Activated CD8-positive, alpha-beta memory T cell treated with anti-CD3 and anti-CD28 coated beads, Interleukin-2, amount 50 U/mL, for 1 hour (primary cell): ENCODE data around the gene MTERF4.

Experiments
- DNase-seq: peaks from one replicate; pipeline ENCODE4 v3.0.0-alpha.2; 2020; ENCODE audit errors: extremely low read depth

The MTERF4 gene

GRCh38 chr2:241070361-241070760 is 31.7 kb downstream of the MTERF4 start:
- no peak for DNase-seq

GRCh38 chr2:241069821-241070281 is 32.2 kb downstream of the MTERF4 start:
- no peak for DNase-seq

- no peak for DNase-seq
These were observed 32.9 kb downstream of the MTERF4 start for GRCh38 chr2:241068942-241069810.

GRCh38 chr2:241068136-241068941 is 33.7 kb downstream of the MTERF4 start:
- DNase-seq, result no peak

- no peak for DNase-seq
These were observed 34.5 kb downstream of the MTERF4 start for GRCh38 chr2:241067501-241068135.

- no peak for DNase-seq
These were observed 35.2 kb downstream of the MTERF4 start for GRCh38 chr2:241066893-241067341.

GRCh38 chr2:241066171-241066892 is 35.8 kb downstream of the MTERF4 start:
- no peak for DNase-seq

GRCh38 chr2:241065355-241065803 is 36.7 kb downstream of the MTERF4 start:
- DNase-seq, result no peak

- DNase-seq, result no peak
These were observed 37.2 kb downstream of the MTERF4 start for GRCh38 chr2:241064802-241065354.

GRCh38 chr2:241064008-241064801 is 37.9 kb downstream of the MTERF4 start:
- peak; percentile 19 for DNase-seq

- DNase-seq, result no peak
These were observed 38.5 kb downstream of the MTERF4 start for GRCh38 chr2:241063587-241063986.

GRCh38 chr2:241063093-241063551 is 39.0 kb downstream of the MTERF4 start:
- DNase-seq, result no peak

- no peak for DNase-seq
These were observed 39.5 kb downstream of the MTERF4 start for GRCh38 chr2:241062389-241063092.

GRCh38 chr2:241061275-241061674 is 40.8 kb downstream of the MTERF4 start:
- DNase-seq, result no peak

GRCh38 chr2:241053576-241054251 is 48.4 kb downstream of the MTERF4 start:
- DNase-seq, result no peak

GRCh38 chr2:241052677-241053360 is 49.3 kb downstream of the MTERF4 start:
- DNase-seq, result no peak

GRCh38 chr2:241051578-241052487 is 50.3 kb downstream of the MTERF4 start:
- no peak for DNase-seq
